NCI-H2107 treated with DMSO at 0.1 percent for 48 hours (cell line): ENCODE results near the gene ZNF664.
A peak's percentile ranks its signal among the peaks of the same experiment; 100 is the strongest.

ENCODE experiments used
- DNase-seq: peaks from one replicate; lab custom pipeline; 2025; ENCODE audit not compliant: unreplicated experiment; lab: John Stamatoyannopoulos, UW

The ZNF664 gene

DNA sequence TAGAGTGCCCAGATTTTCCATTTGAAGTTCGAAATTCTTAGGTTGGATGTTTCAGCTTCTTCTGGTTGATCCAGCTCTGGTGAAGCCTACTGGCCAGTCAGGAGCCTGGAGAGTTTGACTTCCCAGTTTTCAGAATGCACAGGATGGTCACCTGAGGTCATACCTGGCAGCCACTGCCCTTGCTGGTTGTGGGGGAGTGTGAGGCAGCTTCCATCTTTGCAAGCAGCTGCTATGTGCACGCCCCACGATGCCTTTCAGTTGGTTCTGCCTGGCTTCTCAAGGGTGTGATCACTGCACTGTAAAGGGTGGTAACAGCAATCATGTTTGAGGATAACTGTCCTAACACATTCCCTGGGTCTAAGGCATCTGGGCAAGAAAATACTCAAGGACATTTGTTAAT is 15.8 kb upstream of the ZNF664 start:
- no peak for DNase-seq

DNA sequence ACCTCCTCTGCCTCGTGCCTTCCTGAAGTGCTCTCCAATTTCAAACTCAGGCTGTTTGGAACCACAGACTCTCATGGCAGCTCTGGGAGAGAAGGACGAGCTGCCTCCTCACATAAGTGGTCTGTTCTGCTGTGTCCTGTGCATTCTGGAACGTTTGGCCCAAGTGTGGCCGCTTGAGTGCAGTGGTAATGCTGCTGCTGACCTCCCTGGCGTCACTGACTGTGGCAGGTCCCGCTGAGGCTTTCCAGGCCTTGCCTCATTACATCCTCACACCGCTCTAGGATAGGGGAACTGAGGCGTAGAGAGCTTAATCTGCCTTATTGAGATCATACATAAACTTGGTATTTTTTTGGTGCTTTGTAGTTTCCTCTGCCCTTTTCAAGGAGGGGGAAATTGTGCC is 14.6 kb upstream of the ZNF664 start:
- DNase-seq: no peak

DNA sequence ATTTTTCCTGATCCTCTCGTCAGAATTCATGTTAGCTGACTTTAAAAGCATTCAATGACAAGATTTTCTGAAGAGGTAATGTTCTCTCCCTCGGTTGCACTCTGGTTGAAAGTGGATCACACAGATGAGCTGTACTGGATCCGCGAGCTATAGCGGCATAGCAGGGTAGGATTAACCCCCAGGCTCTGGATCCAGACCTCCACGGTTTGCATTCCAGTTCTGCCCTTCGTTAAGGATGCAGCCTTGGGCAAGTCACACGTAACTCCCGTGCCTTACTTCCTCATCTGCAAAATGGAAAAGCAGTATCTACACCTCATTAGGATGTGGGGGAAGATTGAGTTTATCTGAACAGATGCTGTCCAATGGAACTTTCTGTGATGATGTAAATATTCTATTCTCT is 14.1 kb upstream of the ZNF664 start:
- DNase-seq: no peak

DNA sequence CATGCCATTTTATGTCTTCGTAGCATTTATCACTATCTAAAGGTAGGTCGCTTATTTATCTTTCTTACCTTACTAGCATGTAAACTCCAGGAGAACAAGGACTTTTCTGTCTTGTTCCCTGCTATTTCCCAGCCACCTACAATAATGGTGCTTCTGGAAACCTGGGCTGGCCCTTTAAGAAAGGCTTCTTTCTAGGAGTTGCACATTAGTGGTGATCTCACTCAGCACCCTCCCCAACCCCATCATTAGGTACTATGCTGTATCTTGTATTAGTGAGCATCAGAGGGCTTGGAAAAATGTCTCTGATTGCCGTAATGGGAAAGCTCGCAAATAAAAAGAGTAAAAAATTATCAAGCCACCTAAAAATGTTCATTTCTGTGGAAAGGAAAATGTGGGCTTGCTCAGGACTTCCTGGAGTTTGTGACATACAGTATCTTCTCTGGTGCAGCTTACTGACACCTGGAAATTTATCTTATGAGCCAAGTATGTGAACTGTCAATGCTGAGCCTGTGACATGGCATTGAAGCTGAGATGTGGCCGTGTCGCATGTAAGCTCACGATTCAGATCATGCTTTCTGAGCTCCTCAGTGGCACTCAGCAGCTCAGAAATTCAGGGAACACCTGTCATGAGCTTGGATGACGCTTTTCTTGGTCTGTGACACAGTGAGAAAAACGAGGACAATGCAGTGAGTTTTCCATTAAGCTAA is 12.8 kb upstream of the ZNF664 start:
- DNase-seq: no peak

DNA sequence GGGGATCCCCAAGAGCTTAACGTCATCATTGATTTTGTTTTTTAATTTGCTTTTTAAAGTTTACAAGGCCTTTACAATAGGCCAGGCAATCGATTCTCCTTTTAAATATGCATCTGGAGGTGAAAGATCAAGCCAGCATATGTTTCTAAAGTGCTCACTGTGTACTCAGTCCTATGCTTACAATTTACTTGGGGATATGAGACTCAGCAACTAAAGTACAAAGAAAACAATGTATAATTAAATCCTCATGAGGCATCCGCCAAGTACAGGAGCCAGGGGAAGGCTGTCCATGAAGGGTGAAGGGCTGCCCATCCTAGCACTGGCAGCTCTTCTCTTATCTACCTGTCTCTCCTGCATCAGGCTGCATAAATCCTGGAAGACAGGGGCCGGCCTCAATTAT is 12.2 kb upstream of the ZNF664 start:
- DNase-seq: no peak

DNA sequence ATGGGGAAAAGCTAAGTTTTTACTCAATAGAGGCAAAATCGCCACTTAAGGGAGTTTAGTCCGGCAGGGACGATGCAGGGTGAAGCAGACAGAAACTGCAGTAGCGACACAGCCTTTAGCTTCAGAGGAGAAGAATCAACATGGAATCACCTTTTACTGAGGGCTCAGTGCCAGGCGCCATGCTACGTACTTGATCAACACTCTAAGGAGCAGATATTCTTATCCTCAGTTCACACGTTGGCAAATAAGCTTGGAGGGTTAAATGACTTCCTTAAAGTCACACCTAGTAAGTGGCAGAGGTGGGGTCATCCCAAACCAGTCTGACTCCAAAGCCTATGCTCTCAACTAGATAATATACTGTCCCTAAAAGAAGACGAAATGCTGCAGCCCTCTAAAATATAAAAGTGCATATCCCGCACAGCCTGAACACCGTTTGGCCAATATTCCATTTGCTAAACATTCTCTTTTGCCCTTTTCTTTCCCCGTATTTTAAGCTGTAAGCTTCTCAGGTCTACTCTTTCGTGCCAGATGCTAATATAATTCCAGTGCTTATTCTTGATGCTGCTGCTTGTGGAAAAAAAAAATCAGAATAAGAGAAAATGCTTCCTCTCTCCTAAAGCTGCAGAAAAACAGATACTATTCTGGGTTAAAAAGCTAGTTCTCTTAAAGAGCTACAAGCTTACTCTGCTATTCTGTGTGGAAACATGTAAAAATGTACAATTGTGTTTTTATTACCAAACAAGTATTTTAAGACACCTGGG is 11.2 kb upstream of the ZNF664 start:
- no peak for DNase-seq

DNA sequence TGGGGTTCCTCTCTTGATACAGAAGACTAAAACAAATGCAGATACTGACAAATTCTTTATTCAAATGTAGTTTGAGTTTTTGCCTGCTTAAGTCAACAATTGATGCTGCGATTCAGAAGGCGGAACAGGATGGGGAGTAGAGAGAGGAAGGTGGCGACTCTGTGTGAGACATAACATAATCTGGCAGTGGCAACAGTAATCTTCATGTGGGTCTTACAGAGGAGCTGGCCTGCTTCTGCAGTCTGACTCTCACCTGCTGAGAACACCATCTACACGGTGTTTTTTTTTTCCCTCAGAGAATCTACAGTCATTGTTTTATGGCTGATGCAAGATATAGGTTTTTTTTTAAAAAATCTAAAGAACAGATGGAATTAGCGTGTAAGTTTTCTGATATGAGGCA is 10.5 kb upstream of the ZNF664 start:
- no peak for DNase-seq

DNA sequence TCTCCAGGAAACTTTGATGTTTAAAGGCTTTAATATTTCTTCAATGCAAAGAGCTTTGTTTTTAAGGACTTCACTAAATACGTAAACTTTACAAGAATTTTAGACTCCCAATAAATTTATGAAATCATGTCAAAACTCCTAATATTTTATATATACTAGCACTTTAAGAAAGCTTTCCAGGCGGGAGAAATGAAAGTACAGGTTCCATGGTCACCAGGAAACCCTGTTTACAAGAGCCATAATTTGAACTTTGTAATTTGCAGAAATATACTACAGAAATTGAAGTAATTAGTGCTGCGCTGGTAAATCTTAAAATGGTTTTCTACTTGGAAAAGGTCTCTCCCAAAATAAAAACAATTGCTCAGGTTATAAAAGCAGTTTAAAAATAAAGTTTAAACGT is 9.2 kb upstream of the ZNF664 start:
- DNase-seq: no peak

DNA sequence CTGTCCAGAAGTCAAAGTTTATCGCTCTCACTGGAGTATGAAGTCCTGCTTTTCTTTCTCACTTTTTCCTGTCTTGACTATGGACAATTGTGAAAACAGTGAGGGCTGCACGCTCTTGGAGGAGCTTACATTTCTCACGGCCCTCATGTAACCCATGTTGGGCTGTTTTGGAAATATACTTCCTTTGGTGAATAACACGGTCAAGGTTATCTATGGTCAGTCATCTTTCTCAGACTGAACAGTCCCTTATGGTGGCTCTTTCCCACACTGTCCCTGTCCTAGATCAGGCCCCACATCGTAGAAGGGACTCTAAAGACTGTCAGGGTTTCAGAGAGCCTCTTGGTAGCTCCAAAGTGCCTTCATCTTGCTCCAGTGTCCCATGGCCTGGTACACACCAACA is 7.6 kb upstream of the ZNF664 start:
- no peak for DNase-seq

DNA sequence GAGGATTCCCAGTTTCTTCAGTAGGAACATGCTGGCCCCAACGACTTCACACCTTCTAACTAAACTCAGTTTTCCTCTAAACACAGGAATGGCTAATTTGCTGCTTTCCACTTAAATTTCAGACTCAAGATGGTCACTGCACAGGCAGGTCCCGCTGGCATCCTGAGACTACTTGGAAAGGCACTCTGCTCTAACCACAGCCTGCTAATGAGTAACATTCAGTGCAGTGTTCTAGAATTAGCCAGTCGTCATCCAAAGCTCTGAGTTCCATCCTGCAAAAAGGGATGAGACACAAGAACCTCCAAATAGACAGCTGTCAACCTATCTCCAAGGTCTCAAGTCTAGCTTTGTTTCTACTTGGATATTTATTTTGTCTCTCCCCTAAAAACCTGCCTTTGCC is 6.4 kb upstream of the ZNF664 start:
- no peak for DNase-seq

DNA sequence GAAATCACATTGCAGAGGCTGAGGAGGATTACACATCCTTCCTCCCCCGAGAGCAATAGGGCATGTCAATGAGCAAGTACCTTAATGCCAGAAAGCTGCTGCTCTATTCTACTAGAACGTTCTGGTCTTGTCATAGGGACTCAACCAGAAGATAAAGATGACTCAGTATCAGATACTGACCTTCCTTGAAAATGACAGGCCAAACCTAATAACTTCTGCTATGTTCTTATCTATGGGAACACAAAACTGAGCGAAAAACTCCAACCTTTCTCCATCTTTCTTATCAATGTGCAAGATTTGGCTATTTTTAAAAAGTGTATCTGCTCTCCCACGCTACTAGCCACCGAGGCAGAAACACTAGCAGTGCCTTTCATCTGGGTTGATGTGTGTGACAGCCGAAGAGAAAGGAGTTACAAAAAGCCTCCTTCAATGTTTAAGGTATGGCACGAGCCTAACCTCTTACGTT is 5.9 kb upstream of the ZNF664 start:
- DNase-seq: no peak

DNA sequence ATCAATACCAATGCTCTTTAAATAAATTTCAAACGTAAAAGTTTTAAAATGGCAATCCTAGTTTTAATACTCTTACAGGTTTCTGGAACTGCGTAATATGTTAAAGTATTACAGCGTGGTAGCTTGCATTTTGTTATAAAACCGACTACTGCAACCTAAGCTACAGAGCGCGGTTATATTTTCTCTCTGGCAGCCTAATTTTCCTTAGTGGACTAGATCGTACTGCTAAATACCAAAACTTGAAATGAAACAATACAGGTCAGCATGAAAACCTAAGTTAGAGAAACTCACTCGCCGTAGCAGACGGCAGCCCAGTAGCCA is 1.6 kb upstream of the ZNF664 start:
- DNase-seq: no peak

DNA sequence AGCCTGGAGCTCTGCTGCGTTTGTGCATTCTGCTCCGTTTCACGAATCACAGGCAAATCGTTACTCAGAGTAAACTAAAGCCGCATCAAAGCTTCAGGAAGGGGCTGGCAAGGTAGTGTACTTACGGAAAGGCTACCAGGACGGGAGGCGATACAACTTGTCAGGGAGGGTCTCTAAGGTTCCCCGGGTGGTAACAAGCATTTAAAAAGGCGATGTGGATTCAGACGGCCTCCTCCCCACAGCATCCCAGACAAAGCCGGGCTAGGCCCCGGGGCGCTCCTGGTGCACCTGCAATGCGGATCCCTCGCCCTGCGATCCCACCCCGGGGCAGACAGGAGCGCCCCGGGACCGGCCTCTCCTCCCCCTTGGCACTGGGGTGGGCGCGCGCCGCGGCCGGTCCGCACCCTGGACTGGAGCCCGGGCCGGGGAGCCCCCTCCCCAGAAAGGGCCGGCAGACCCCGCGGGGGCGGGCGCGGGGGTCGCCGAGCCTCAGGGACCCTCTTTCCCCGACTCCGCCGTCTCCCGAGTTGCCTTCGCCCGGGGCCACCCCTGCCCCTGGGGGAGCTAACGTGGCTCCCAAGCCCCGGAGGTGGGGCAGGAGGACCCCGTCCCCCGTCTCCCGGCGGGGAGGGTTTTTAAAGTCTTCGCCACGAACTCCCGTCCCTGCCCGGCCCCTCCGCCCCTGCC is 1.1 kb upstream of the ZNF664 start:
- DNase-seq: peak; percentile 31

DNA sequence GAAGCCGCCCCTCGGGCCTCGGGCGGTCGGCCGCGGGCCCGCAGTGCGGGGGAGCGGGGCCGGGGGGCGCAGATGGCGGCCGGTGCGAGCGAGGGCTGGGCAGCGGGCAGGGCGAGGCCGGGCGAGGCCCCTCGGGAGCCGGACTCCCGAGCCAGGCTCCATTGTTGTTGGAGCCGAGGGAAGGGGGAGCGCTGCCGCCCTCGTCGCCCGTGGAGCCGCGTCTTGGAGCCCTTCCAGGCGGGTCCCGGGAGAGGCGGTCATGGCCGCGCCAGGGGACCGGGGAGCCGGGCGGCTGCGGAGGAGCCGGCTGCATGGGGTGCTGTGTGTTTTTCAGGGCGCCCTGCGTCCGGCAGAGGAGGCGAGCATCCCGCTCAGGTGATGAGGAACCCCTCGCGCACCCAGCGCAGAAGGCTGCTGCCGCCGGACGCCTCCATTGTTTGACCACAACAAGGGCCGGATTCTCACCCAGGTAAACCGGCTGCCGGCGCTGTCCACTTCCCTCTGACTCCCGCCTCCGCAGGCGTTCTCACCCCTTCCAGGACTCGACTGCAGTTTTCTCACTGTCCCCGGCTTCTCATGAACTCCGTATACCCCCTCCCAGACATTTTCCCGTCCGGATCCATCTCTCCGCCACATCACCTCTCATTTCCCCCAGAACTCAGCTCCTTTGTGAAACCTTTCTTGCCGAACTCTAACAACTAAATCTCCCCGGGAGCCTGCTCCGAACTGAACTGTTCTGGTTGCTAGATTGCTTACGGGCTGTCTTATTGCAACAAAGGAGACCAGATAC is 732 bp downstream of the ZNF664 start:
- DNase-seq: no peak

DNA sequence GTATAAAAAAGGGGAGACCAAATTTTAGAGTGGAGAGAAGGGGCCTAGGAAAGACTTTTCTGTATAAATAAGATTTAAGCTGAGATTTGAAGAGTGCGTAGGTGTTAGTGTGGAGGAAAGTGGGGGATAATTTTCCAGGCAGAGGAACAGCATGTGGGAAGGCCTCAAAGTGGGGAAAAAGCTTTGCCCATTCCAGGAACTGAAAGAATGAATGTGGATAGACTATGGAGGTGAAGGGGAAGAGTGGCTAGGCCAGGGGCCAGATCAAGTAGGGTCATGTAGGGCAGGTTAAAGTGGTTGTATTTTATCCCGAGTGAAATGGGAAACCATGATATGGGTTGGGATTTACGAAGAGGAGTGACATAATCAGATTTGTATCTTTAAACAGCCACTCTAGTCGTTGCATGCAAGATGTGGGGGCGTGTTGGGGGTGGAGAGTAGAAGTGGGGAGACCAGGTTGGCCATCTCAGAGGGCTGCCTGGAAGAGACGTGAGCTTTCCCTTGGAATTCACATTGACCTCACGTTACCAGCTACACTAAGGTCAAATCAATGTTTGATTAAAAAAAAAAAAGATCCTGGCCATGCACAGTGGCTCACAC is 3.3 kb downstream of the ZNF664 start:
- DNase-seq: no peak

DNA sequence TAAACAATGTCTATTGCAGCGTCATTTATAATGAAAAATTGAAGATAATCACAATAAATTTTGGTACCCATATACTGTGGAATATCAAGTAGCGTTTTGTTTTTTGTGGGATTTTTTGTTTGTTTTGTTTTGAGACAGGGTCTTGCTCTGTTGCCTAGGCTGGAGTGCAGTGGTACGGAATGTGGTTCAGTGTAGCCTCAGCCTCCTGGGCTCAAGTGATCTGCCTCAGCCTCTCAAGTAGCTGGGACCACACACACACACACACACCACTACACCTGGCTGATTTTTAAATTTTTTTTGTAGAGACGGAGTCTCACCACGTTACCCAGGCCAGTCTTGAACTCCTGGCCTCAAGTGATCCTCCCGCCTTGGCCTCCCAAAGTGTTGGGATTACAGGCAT is 6.6 kb downstream of the ZNF664 start:
- DNase-seq: no peak

DNA sequence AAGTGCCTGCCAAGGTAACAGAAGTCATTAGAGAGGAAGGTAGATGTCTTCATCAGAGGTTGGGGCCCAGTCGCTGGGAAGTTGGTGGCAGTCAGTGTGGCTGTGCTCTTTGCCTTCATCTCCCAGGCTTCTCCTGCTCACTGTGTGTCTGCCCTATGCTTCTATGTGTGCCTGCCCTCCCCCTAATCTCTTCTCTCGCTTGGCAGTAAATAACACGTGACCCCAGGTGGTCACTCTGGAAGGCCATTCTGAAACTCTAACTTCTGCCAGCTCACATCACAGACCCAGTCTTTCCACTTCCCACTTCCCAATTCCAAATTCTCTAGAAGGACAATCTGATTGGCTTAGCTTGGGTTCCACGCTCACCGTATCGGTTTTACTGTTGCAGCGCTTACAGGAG is 9.3 kb downstream of the ZNF664 start:
- no peak for DNase-seq

DNA sequence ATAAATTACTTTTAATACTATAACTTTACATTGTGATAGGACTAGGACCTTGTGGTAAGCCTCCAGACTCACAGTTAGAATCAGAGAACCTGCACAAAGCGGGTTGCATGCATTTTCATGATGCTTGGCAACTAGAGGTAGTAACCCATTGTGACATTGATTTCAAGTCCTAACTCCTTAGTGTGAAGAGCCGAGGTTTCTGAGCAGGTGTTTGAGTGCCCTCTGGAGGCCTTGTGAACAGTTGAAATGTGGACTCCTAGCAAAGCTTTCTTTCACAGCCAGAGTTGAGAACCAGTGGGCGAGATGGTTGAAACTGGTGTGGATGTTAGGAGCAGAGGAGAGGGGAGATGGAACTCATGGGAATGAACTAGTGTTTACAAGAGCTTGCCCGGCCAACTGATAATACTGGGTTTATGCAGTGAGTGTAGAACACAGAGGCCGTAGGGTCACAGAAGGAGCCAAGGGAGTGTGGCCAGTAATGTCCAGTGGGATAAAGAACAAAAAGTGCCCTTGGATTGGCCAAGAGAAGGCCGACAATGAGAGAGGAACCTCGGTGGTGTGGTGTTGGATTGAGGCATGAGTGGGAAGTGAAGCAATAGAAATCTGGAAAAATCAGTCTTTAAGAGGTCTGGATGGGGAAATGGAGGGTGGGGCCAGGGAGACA is 10.9 kb downstream of the ZNF664 start:
- DNase-seq: peak; percentile 38

DNA sequence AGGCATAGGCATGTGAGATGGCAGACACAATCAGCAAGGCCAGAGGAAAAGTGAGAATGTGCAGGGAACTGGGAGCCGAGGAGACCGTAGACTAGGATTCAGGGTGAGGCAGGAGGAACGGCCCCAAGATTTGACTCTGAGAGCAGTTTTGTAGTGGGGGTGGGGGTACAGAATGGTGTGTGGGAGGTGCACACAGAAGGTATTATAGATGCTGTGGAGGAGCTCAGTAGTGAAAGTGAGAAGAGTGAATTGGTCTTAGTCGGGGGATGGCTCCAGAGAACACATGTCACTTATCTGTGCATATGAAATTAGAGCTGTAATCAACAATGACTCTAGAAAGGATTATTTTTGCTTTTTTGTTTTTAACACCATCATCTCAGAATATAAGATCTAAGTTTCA is 11.9 kb downstream of the ZNF664 start:
- DNase-seq: no peak

DNA sequence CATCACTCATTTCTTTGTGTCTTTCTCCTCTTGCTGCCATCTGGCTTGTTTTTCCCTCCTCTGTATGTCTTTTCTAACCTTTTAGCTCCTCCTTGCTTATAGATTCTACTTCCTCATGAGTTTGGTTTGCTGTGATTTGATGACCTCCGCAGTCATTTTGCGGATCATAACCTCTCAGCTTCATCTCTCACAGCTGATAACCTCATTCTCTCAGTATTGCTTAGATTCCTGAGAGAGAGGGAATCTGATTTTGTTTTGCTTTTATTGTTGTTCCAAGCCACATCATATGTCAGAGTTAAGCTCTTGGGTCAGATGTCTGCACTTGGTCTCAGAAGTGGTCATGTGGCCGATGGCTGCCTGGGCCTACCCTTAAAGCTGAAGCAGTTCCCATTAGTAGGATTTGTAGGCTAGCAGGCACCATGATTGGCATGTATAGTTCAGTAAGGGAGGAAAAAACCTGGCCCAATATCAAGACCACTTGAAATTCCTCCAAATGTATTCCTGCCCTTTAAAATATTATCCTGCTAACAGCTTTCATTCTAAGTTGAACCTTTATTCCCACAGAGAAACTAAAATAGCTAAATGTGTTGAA is 13.5 kb downstream of the ZNF664 start:
- no peak for DNase-seq
